ENCODE data around the gene RRBP1. TPM values are rescaled to one million over a fixed set of nuclear protein-coding genes. Genes with fewer than 3 reads are reported as not detected.

RRBP1 gene
- polyA plus RNA-seq, 1 donor: 175 TPM

DNA sequence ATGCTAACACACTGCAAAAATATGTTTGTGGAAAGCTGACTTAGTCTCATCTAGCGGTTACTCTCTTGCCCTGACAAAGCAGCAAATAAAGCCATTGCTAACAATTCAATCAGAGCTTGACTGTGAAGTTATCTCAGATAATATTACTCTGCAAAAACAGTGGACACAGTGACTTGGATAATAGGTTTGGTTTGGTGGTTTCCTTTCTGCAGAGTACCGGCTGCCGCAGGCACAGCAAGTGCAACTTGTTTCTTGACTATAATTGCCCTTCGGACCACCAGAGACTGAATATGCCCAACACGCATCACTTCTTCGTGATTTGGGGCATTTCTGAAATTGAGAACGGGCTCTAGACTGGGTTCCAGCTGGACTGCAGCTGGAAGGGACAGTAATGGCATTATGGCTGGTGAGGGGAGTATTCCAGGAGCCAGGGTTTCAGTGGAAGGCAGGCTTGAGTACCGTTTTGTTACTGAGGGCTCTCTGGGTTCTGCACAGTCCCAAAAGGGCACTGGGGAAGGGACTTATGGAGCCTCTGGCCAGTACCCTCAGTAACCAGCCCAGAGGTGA, 72.1 kb downstream of the RRBP1 start:
- 0% methylated on average over 1 of the region's 8 CpGs for WGBS (ENCODE audit: insufficient coverage, low lambda C conversion rate)

GRCh38 chr20:17608701-17609497, 73.1 kb downstream of the RRBP1 start:
- no peaks in the 10 kb centered on the region for H3K9me3 ChIP-seq (ENCODE audit: control insufficient read depth, low read depth, low read length)
- DNase-seq: no peak
- no peaks in the 10 kb centered on the region for H3K27me3 ChIP-seq (ENCODE audit: control insufficient read depth, insufficient read depth, low read length)
- no peak overlapping the region for H3K27ac ChIP-seq (ENCODE audit: low read length)
- H3K36me3 ChIP-seq (ENCODE audit: control insufficient read depth, insufficient read depth, low read length): peaks cover 67% of the 10 kb centered on the region
- no CpG with 5 or more reads among the region's 3 CpGs for WGBS (ENCODE audit: insufficient coverage, low lambda C conversion rate)
- peaks cover 26% of the 10 kb centered on the region for H3K4me1 ChIP-seq (ENCODE audit: control insufficient read depth, insufficient read depth, low read length)
- H3K4me3 ChIP-seq (ENCODE audit: low read length): no peak overlapping the region

More for the DNA sequence above, 72.1 kb downstream of the RRBP1 start:
- Histone ChIP-seq H3K27me3 (ENCODE audit: control insufficient read depth, insufficient read depth, low read length) (no peaks in the 10 kb centered on the region), H3K36me3 (ENCODE audit: control insufficient read depth, insufficient read depth, low read length) (peaks cover 72% of the 10 kb centered on the region), H3K9me3 (ENCODE audit: control insufficient read depth, low read depth, low read length) (peaks cover 4% of the 10 kb centered on the region), H3K27ac (ENCODE audit: low read length) (no peak overlapping the region), H3K4me3 (ENCODE audit: low read length) (no peak overlapping the region), H3K4me1 (ENCODE audit: control insufficient read depth, insufficient read depth, low read length) (peaks cover 35% of the 10 kb centered on the region)
- no peak for DNase-seq

DNA sequence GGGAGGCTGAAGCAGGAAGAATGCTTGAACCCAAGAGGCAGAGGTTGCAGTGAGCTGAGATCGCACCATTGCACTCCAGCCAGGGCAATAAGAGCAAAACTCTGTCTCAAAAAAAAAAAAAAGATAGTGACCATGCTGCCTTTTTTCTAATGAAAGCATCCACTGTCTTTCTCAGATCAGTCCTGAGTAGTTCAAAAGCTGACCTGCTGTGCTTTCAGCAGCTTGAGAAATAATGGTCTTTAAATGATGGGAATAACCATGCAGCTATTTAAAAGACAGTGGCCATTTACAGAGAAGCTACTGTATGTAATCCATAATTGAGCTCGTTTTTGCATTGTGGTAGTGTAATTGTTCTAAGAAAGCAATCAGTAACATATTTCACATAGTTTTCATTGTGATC, 76.0 kb downstream of the RRBP1 start:
- Histone ChIP-seq H3K4me3 (ENCODE audit: low read length) (no peak overlapping the region), H3K27me3 (ENCODE audit: control insufficient read depth, insufficient read depth, low read length) (no peaks in the 10 kb centered on the region), H3K27ac (ENCODE audit: low read length) (no peak overlapping the region), H3K9me3 (ENCODE audit: control insufficient read depth, low read depth, low read length) (no peaks in the 10 kb centered on the region), H3K4me1 (ENCODE audit: control insufficient read depth, insufficient read depth, low read length) (peaks cover 14% of the 10 kb centered on the region), H3K36me3 (ENCODE audit: control insufficient read depth, insufficient read depth, low read length) (peaks cover 52% of the 10 kb centered on the region)
- no CpG with 5 or more reads among the region's 2 CpGs for WGBS (ENCODE audit: insufficient coverage, low lambda C conversion rate)
- no peak for DNase-seq

DNA sequence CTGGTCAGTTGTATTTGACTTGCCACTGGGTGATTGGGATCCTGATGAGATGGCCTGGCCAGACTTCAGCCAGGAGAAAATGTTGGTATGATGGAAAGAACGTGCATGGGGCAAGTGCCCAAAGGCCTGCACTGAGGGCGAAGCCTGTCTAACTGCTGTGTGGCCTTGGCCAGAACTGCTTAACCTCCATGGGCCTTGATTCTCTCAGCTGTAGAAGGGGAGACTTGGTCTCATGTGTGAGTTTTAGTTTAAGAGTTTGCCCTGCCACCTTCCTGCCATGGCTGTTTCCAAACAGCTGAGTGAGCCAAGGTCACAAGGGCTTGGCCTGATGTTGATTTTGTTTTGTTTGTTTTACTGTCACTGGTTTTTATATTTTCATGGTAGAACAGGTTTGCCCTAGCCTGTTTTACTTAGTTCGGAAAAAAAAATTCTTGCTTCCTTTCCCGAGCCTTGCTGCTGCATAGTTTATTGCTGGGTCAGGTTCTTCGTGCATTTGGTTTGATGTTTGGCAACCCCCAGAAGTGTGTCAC, 76.8 kb downstream of the RRBP1 start:
- 100% methylated on average over 1 of the region's 5 CpGs for WGBS (ENCODE audit: insufficient coverage, low lambda C conversion rate)
- no peaks in the 10 kb centered on the region for H3K9me3 ChIP-seq (ENCODE audit: control insufficient read depth, low read depth, low read length)
- H3K36me3 ChIP-seq (ENCODE audit: control insufficient read depth, insufficient read depth, low read length): peaks cover 45% of the 10 kb centered on the region
- H3K27ac ChIP-seq (ENCODE audit: low read length): no peak overlapping the region
- no peaks in the 10 kb centered on the region for H3K27me3 ChIP-seq (ENCODE audit: control insufficient read depth, insufficient read depth, low read length)
- H3K4me1 ChIP-seq (ENCODE audit: control insufficient read depth, insufficient read depth, low read length): peaks cover 14% of the 10 kb centered on the region
- H3K4me3 ChIP-seq (ENCODE audit: low read length): no peak overlapping the region
- DNase-seq: peak in 1 of 2 donors; percentile 40

DNA sequence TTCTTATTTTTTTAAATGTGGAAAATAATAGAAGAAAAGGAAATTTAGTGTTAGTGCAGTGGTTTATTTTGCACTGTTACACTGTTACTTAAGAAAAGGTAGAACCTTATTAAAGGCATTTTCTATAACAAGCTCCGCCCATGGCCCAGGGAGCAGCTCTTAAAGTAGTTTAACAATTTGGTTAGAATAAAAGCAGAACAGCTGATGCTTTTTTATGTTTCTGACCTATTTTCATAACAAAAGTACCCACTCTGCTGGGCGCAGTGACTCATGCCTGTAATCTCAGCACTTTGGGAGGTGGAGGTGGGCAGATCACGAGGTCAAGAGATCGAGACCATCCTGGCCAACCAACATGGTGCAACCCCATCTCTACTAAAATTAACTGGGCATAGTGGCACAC, 79.5 kb downstream of the RRBP1 start:
- 83% methylated on average over 1 of the region's 4 CpGs for WGBS (ENCODE audit: insufficient coverage, low lambda C conversion rate)
- no peaks in the 10 kb centered on the region for H3K27me3 ChIP-seq (ENCODE audit: control insufficient read depth, insufficient read depth, low read length)
- peaks cover 32% of the 10 kb centered on the region for H3K36me3 ChIP-seq (ENCODE audit: control insufficient read depth, insufficient read depth, low read length)
- no peak overlapping the region for H3K4me3 ChIP-seq (ENCODE audit: low read length)
- no peak for DNase-seq
- H3K4me1 ChIP-seq (ENCODE audit: control insufficient read depth, insufficient read depth, low read length): peaks cover 14% of the 10 kb centered on the region
- H3K27ac ChIP-seq (ENCODE audit: low read length): no peak overlapping the region
- no peaks in the 10 kb centered on the region for H3K9me3 ChIP-seq (ENCODE audit: control insufficient read depth, low read depth, low read length)

GRCh38 chr20:17601957-17602356, 80.1 kb downstream of the RRBP1 start:
- H3K4me1 ChIP-seq (ENCODE audit: control insufficient read depth, insufficient read depth, low read length): peaks cover 14% of the 10 kb centered on the region
- WGBS (ENCODE audit: insufficient coverage, low lambda C conversion rate): 40% methylated on average over 1 of the region's 4 CpGs
- H3K9me3 ChIP-seq (ENCODE audit: control insufficient read depth, low read depth, low read length): no peaks in the 10 kb centered on the region

GRCh38 chr20:17598013-17598550, 84.0 kb downstream of the RRBP1 start:
- peaks cover 13% of the 10 kb centered on the region for H3K4me1 ChIP-seq (ENCODE audit: control insufficient read depth, insufficient read depth, low read length)
- H3K27me3 ChIP-seq (ENCODE audit: control insufficient read depth, insufficient read depth, low read length): no peaks in the 10 kb centered on the region
- H3K27ac ChIP-seq (ENCODE audit: low read length): no peak overlapping the region
- H3K9me3 ChIP-seq (ENCODE audit: control insufficient read depth, low read depth, low read length): no peaks in the 10 kb centered on the region
- H3K36me3 ChIP-seq (ENCODE audit: control insufficient read depth, insufficient read depth, low read length): peaks cover 10% of the 10 kb centered on the region
- no CpG with 5 or more reads among the region's 1 CpG for WGBS (ENCODE audit: insufficient coverage, low lambda C conversion rate)
- DNase-seq: no peak
- no peak overlapping the region for H3K4me3 ChIP-seq (ENCODE audit: low read length)

More at GRCh38 chr20:17601957-17602356, 80.1 kb downstream of the RRBP1 start:
- H3K27ac ChIP-seq (ENCODE audit: low read length): no peak overlapping the region
- H3K4me3 ChIP-seq (ENCODE audit: low read length): no peak overlapping the region
- no peaks in the 10 kb centered on the region for H3K27me3 ChIP-seq (ENCODE audit: control insufficient read depth, insufficient read depth, low read length)
- H3K36me3 ChIP-seq (ENCODE audit: control insufficient read depth, insufficient read depth, low read length): peaks cover 30% of the 10 kb centered on the region
- DNase-seq: peak in 1 of 2 donors; percentile 45

DNA sequence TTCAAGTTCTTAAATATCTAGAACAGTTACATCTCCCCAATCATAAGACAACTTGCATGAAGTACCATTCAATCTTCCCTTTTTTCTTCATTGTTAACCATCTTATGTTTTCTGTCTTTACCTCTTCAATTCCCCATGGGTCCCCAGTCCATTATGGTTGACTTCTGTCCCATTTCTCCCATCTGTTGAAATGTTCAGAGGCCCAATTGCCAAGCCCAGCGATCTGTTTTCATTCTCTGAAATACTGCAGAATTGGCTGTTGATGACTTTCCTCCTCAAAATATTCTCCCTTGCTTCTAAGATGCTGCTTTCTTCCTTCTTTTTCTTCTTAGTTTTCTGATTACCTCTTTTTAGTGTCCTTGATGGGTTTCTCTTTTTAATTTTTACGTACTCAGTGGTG, 86.2 kb downstream of the RRBP1 start:
- no peaks in the 10 kb centered on the region for H3K9me3 ChIP-seq (ENCODE audit: control insufficient read depth, low read depth, low read length)
- H3K36me3 ChIP-seq (ENCODE audit: control insufficient read depth, insufficient read depth, low read length): peaks cover 8% of the 10 kb centered on the region
- no peaks in the 10 kb centered on the region for H3K27me3 ChIP-seq (ENCODE audit: control insufficient read depth, insufficient read depth, low read length)
- H3K27ac ChIP-seq (ENCODE audit: low read length): no peak overlapping the region
- peaks cover 3% of the 10 kb centered on the region for H3K4me1 ChIP-seq (ENCODE audit: control insufficient read depth, insufficient read depth, low read length)
- no peak for DNase-seq
- H3K4me3 ChIP-seq (ENCODE audit: low read length): no peak overlapping the region
- WGBS (ENCODE audit: insufficient coverage, low lambda C conversion rate): 100% methylated on average over 1 of the region's 2 CpGs

DNA sequence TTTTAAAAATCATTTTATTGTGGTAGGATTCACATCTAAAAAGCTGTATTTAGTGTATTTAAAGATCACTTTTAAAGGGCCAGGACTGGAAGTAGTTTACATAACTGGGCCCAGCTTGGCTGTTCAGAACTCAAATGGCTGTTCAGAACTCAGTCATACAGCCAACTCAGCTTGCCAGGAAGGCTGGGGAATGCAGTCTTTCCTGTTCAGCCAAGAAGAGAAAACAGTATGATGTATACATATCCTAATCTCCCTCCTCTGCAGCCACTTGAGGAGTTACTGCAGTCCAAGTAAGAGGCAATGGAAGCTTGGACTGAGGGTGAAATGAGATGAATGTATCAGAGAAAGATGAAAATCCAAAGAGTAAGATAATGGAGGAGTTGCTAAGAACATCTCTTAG, 87.6 kb downstream of the RRBP1 start:
- H3K27me3 ChIP-seq (ENCODE audit: control insufficient read depth, insufficient read depth, low read length): no peaks in the 10 kb centered on the region
- peaks cover 3% of the 10 kb centered on the region for H3K4me1 ChIP-seq (ENCODE audit: control insufficient read depth, insufficient read depth, low read length)
- no peaks in the 10 kb centered on the region for H3K9me3 ChIP-seq (ENCODE audit: control insufficient read depth, low read depth, low read length)
- no peak overlapping the region for H3K4me3 ChIP-seq (ENCODE audit: low read length)
- H3K27ac ChIP-seq (ENCODE audit: low read length): no peak overlapping the region
- peaks cover 8% of the 10 kb centered on the region for H3K36me3 ChIP-seq (ENCODE audit: control insufficient read depth, insufficient read depth, low read length)
- peak; percentile 43 to 48 for DNase-seq

DNA sequence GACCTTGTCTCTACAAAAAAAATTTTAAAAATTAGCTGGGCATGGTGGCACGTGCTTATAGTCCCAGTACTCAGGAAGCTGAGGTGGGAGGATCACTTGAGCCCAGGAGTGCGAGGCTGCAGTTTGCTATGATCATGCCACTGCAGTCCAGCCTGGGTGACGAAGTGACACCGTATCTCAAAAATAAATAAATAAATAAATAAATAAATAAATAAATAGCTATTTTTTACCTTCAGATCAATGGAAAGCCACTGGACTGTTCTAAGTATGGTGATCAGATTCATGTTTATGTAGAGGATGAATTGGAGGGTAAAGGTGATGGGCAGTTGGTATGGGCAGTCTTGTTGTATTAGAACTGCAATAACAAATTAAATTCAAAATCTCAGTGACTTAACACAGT, 88.1 kb downstream of the RRBP1 start:
- DNase-seq: no peak
- Histone ChIP-seq H3K4me3 (ENCODE audit: low read length) (no peak overlapping the region), H3K27me3 (ENCODE audit: control insufficient read depth, insufficient read depth, low read length) (no peaks in the 10 kb centered on the region), H3K27ac (ENCODE audit: low read length) (no peak overlapping the region), H3K36me3 (ENCODE audit: control insufficient read depth, insufficient read depth, low read length) (peaks cover 5% of the 10 kb centered on the region), H3K4me1 (ENCODE audit: control insufficient read depth, insufficient read depth, low read length) (peaks cover 3% of the 10 kb centered on the region), H3K9me3 (ENCODE audit: control insufficient read depth, low read depth, low read length) (no peaks in the 10 kb centered on the region)
- WGBS (ENCODE audit: insufficient coverage, low lambda C conversion rate): 100% methylated on average over 1 of the region's 4 CpGs

Measured in large intestine (tissue), 3 donors.